Loucy (cell line): ENCODE data around the gene KDM6A.

Experiments used
- H2AFZ ChIP-seq: fragments of 200-600 bp; sonication (generic); 2 replicates; pipeline ENCODE4 v1.6.0; 2016; ENCODE audit warnings: antibody characterized with exemption, mild to moderate bottlenecking, low read length, moderate library complexity
- H3F3A ChIP-seq: fragments of 200-600 bp; 2 replicates; pipeline ENCODE4 v1.6.0; 2016; ENCODE audit warnings: antibody characterized with exemption, low read depth, mild to moderate bottlenecking
- H3K27me3 ChIP-seq: fragments of 200-600 bp; sonication (generic); 2 replicates; pipeline ENCODE4 v1.6.1; 2014; ENCODE audit warnings: low read length, mild to moderate bottlenecking; ENCODE audit not compliant: insufficient read depth, poor library complexity, severe bottlenecking
- H3K36me3 ChIP-seq: fragments of 200-600 bp; sonication (generic); 2 replicates; pipeline ENCODE4 v1.6.1; 2016; ENCODE audit warnings: low read length; ENCODE audit not compliant: insufficient read depth
- H3K4me1 ChIP-seq: fragments of 200-600 bp; sonication (generic); 2 replicates; pipeline ENCODE4 v1.5.1; 2014; ENCODE audit warnings: low read length, mild to moderate bottlenecking; ENCODE audit not compliant: insufficient read depth, poor library complexity, severe bottlenecking
- H3K4me2 ChIP-seq: fragments of 200-600 bp; sonication (generic); 2 replicates; pipeline ENCODE4 v1.6.0; 2014; ENCODE audit warnings: antibody characterized with exemption, low read length, low read depth, mild to moderate bottlenecking; ENCODE audit not compliant: poor library complexity, severe bottlenecking
- H3K4me3 ChIP-seq: fragments of 200-600 bp; sonication (generic); 2 replicates; pipeline ENCODE4 v1.5.1; 2014; ENCODE audit warnings: low read length, mild to moderate bottlenecking, mixed read lengths; ENCODE audit not compliant: poor library complexity, severe bottlenecking
- H3K79me2 ChIP-seq: fragments of 200-600 bp; sonication (generic); 2 replicates; pipeline ENCODE4 v1.6.1; 2014; ENCODE audit warnings: low read length; ENCODE audit not compliant: insufficient read depth
- H3K9ac ChIP-seq: fragments of 200-600 bp; sonication (generic); 2 replicates; pipeline ENCODE4 v1.6.0; 2014; ENCODE audit warnings: mild to moderate bottlenecking, low read depth, low read length, moderate library complexity; ENCODE audit not compliant: poor library complexity, severe bottlenecking
- H3K9me2 ChIP-seq: fragments of 200-600 bp; sonication (generic); replicated peaks from 2 replicates; pipeline ENCODE4 v1.6.1; 2016; ENCODE audit warnings: low read depth, low read length, mixed read lengths
- H3K9me3 ChIP-seq: fragments of 200-600 bp; sonication (generic); 2 replicates; pipeline ENCODE4 v1.6.1; 2014; ENCODE audit warnings: mild to moderate bottlenecking, antibody characterized with exemption, low read length, low read depth; ENCODE audit not compliant: insufficient read depth
- H4K20me1 ChIP-seq: fragments of 200-600 bp; sonication (generic); 2 replicates; pipeline ENCODE4 v1.6.0; 2014; ENCODE audit warnings: antibody characterized with exemption, low read length, mild to moderate bottlenecking; ENCODE audit not compliant: insufficient read depth, poor library complexity, severe bottlenecking
- CTCF ChIP-seq: fragments of 200-600 bp; sonication (generic); conservative IDR thresholded peaks from 2 replicates; pipeline ENCODE4 v1.5.1; 2014; ENCODE audit warnings: mild to moderate bottlenecking, antibody characterized with exemption, low read length
- EZH2phosphoT487 ChIP-seq: fragments of 200-600 bp; IDR thresholded peaks from 2 replicates; pipeline ENCODE4 v1.6.1; 2018; ENCODE audit warnings: antibody characterized with exemption, mild to moderate bottlenecking, moderate library complexity, borderline replicate concordance

KDM6A gene

GRCh38 chrX:44980403-44980802, 107.4 kb downstream of the KDM6A start:
- H3K4me1 ChIP-seq: no peaks in the 10 kb centered on the region
- no peaks in the 10 kb centered on the region for H3F3A ChIP-seq
- no peak for TF ChIP-seq CTCF
- TF ChIP-seq EZH2phosphoT487: no peak
- peaks cover 4% of the 10 kb centered on the region for H4K20me1 ChIP-seq
- H3K9me3 ChIP-seq: no peaks in the 10 kb centered on the region
- peaks cover 62% of the 10 kb centered on the region for H3K79me2 ChIP-seq
- H3K4me2 ChIP-seq: no peak overlapping the region
- no peak overlapping the region for H3K4me3 ChIP-seq
- no peaks in the 10 kb centered on the region for H3K9me2 ChIP-seq
- H3K9ac ChIP-seq: no peak overlapping the region
- peaks cover 6% of the 10 kb centered on the region; the same call in 1 of the 2 replicates for H3K36me3 ChIP-seq
- H2AFZ ChIP-seq: no peak overlapping the region
- H3K27me3 ChIP-seq: no peaks in the 10 kb centered on the region

- Histone ChIP-seq H3K4me3 (no peak overlapping the region), H3F3A (no peaks in the 10 kb centered on the region), H3K36me3 (peaks cover under 1% of the 10 kb centered on the region; the same call in 1 of the 2 replicates), H3K9me3 (no peaks in the 10 kb centered on the region), H3K4me1 (no peaks in the 10 kb centered on the region), H2AFZ (no peak overlapping the region), H3K9ac (no peak overlapping the region), H3K27me3 (no peaks in the 10 kb centered on the region), H4K20me1 (peaks cover 4% of the 10 kb centered on the region), H3K9me2 (no peaks in the 10 kb centered on the region), H3K79me2 (peaks cover 57% of the 10 kb centered on the region), H3K4me2 (no peak overlapping the region)
- TF ChIP-seq EZH2phosphoT487 (no peak), CTCF (no peak)
These were observed 107.9 kb downstream of the KDM6A start for GRCh38 chrX:44980883-44981282.

GRCh38 chrX:44989995-44990770, 117.2 kb downstream of the KDM6A start:
- Histone ChIP-seq H3K4me1 (no peaks in the 10 kb centered on the region), H3K9me2 (no peaks in the 10 kb centered on the region), H3K9ac (no peak overlapping the region), H3K36me3 (no peaks in the 10 kb centered on the region), H3K27me3 (no peaks in the 10 kb centered on the region), H4K20me1 (no peaks in the 10 kb centered on the region), H2AFZ (no peak overlapping the region), H3K4me3 (no peak overlapping the region), H3K9me3 (no peaks in the 10 kb centered on the region), H3K4me2 (no peak overlapping the region), H3F3A (no peaks in the 10 kb centered on the region), H3K79me2 (peaks cover 23% of the 10 kb centered on the region)
- no peak for TF ChIP-seq CTCF
- TF ChIP-seq EZH2phosphoT487: no peak
